WERI-Rb-1 (cell line): Measurements from ENCODE around the gene ZFP36L2.

Experiments
- DNase-seq: peaks from one replicate; pipeline ENCODE4 v3.0.0-alpha.2; 2020
- H3K27ac ChIP-seq: fragments of 250-450 bp; sonication (Bioruptor Pico); 2 replicates; pipeline ENCODE4 v1.5.1; 2020; ENCODE audit warnings: mild to moderate bottlenecking, moderate library complexity
- H3K27me3 ChIP-seq: fragments of 250-450 bp; sonication (Bioruptor Pico); 2 replicates; pipeline ENCODE4 v1.5.1; 2021; ENCODE audit warnings: mild to moderate bottlenecking, low read depth, moderate library complexity; ENCODE audit not compliant: insufficient read depth, severe bottlenecking
- H3K36me3 ChIP-seq: fragments of 250-450 bp; sonication (Bioruptor Pico); 2 replicates; pipeline ENCODE4 v1.5.1; 2020; ENCODE audit warnings: mild to moderate bottlenecking, moderate library complexity
- H3K4me3 ChIP-seq: 2 replicates; pipeline ENCODE4 v1.5.1; 2011; ENCODE audit warnings: low read depth, mild to moderate bottlenecking, control low read depth, low read length
- H3K9me3 ChIP-seq: fragments of 250-450 bp; sonication (Bioruptor Pico); 2 replicates; pipeline ENCODE4 v1.5.1; 2021; ENCODE audit warnings: mild to moderate bottlenecking, moderate library complexity; ENCODE audit not compliant: severe bottlenecking
- CTCF ChIP-seq: IDR thresholded peaks from 2 replicates; pipeline ENCODE4 v1.5.1; 2011; ENCODE audit warnings: low read depth, mild to moderate bottlenecking, control low read depth, inconsistent platforms, low read length

The ZFP36L2 gene

GRCh38 chr2:43218155-43218701 is 8.2 kb downstream of the ZFP36L2 start:
- H3K27ac ChIP-seq: no peak overlapping the region

GRCh38 chr2:43217228-43218154 is 8.9 kb downstream of the ZFP36L2 start:
- Histone ChIP-seq H3K9me3 (no peaks in the 10 kb centered on the region), H3K4me3 (no peak overlapping the region), H3K36me3 (peaks cover 4% of the 10 kb centered on the region), H3K27ac (no peak overlapping the region), H3K27me3 (no peaks in the 10 kb centered on the region)
- TF ChIP-seq CTCF: no peak
- no peak for DNase-seq

More at GRCh38 chr2:43218155-43218701, 8.2 kb downstream of the ZFP36L2 start:
- Histone ChIP-seq H3K36me3 (peaks cover 12% of the 10 kb centered on the region), H3K27me3 (no peaks in the 10 kb centered on the region), H3K4me3 (no peak overlapping the region), H3K9me3 (no peaks in the 10 kb centered on the region)
- no peak for TF ChIP-seq CTCF
- DNase-seq: no peak

DNA sequence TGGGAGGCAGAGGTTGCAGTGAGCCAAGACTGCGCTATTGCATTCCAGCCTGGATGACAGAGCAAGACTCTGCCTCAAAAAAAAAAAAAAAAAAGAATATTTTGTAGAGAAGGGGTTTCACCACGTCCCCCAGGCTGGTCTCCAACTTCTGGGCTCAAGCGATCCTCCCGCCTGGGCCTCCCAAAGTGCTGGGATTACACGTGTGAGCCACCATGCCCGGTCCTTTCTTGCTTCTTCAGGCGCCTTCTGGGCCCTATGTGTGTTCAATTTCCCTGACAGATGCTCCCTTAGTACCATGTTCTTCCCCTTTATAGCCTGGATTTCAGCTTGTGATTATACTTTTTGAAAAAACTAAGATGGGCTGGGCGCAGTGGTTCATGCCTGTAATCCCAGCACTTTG is 9.8 kb downstream of the ZFP36L2 start:
- TF ChIP-seq CTCF: no peak
- no peaks in the 10 kb centered on the region for H3K27me3 ChIP-seq
- H3K9me3 ChIP-seq: no peaks in the 10 kb centered on the region
- no peak for DNase-seq
- H3K36me3 ChIP-seq: no peaks in the 10 kb centered on the region
- H3K4me3 ChIP-seq: no peak overlapping the region
- no peak overlapping the region for H3K27ac ChIP-seq

DNA sequence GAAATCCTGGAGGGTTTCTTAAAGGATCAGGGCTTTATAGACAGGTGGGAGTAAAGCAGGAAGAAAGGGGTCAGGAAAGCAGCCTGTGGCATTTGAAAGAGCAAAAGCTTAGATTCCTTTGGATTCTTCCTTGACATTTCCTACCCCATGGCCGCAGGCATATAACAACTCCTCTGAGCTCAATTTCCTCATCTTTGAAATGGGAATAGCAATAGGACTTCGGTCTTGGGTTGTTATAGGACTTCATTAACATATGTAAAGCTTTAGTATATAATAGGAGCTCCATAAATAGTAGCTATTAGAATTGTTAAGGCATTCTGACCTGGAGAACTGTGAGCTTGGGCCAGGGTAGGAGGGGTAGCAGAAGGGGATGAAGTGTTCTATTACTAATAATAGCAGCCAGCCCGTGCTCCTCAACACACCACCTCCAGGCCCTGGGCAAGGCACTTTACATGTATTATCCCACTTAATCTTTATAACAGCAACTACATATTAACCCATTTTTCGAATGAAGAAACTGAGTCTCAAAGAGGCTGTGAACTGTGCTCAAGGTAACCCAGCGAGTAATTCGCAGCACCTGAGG is 10.6 kb downstream of the ZFP36L2 start:
- Histone ChIP-seq H3K27ac (no peak overlapping the region), H3K4me3 (no peak overlapping the region), H3K9me3 (no peaks in the 10 kb centered on the region), H3K27me3 (no peaks in the 10 kb centered on the region), H3K36me3 (no peaks in the 10 kb centered on the region)
- DNase-seq: no peak
- no peak for TF ChIP-seq CTCF

- no peaks in the 10 kb centered on the region for H3K36me3 ChIP-seq
- TF ChIP-seq CTCF: no peak
- H3K27me3 ChIP-seq: no peaks in the 10 kb centered on the region
- no peaks in the 10 kb centered on the region for H3K9me3 ChIP-seq
- DNase-seq: no peak
- no peak overlapping the region for H3K27ac ChIP-seq
- H3K4me3 ChIP-seq: no peak overlapping the region
Observed at GRCh38 chr2:43214253-43214652, 12.2 kb downstream of the ZFP36L2 start.
